Keratinocyte (primary cell): ENCODE measurements around the gene G3BP1. TPM values are rescaled to one million over a fixed set of nuclear protein-coding genes. Genes with fewer than 3 reads are reported as not detected.

Experiments used
- DNase-seq: peaks from one replicate; pipeline ENCODE4 v3.0.0-alpha.2; 2011; ENCODE audit warnings: low read depth, missing footprints, low spot score
- FAIRE-seq: peaks from 2 replicates; lab custom pipeline; 2011; peaks lifted over from hg19 to GRCh38; lab: Jason Lieb, UNC
- H2AFZ ChIP-seq: 2 replicates; pipeline ENCODE4 v1.6.0; 2012; ENCODE audit warnings: low read length, control low read depth, inconsistent platforms; ENCODE audit not compliant: control insufficient read depth
- H3K27ac ChIP-seq: 2 replicates; pipeline ENCODE4 v1.5.1; 2011; ENCODE audit warnings: low read length; ENCODE audit not compliant: control insufficient read depth, insufficient read depth
- H3K27me3 ChIP-seq: 3 replicates; pipeline ENCODE4 v1.6.0; 2011; ENCODE audit warnings: low read length; ENCODE audit not compliant: control insufficient read depth, insufficient read depth; ENCODE audit errors: extremely low read depth
- H3K36me3 ChIP-seq, 2 experiments: 2 replicates in 1 of 2; 3 replicates in 1 of 2; pipeline ENCODE4 v1.5.1; 2011; ENCODE audit warnings: low read length in 2 of 2, mild to moderate bottlenecking in 1 of 2; ENCODE audit not compliant: control insufficient read depth in 2 of 2, insufficient read depth in 2 of 2; ENCODE audit errors: extremely low read depth in 1 of 2
- H3K4me1 ChIP-seq: 3 replicates; pipeline ENCODE4 v1.5.1; 2011; ENCODE audit warnings: low read length; ENCODE audit not compliant: control insufficient read depth, insufficient read depth; ENCODE audit errors: extremely low read depth
- H3K4me2 ChIP-seq: 3 replicates; pipeline ENCODE4 v1.6.0; 2011; ENCODE audit warnings: low read depth, low read length; ENCODE audit not compliant: control insufficient read depth, insufficient read depth; ENCODE audit errors: extremely low read depth
- H3K4me3 ChIP-seq, 3 experiments: fragments of 200-600 bp in 1 of 3; sonication (generic) in 1 of 3; 2 replicates in 2 of 3; 3 replicates in 1 of 3; pipeline ENCODE4 v1.5.1; 2011 to 2016; ENCODE audit warnings: low read length in 3 of 3, mild to moderate bottlenecking in 3 of 3, control low read depth in 2 of 3, inconsistent platforms in 1 of 3, low read depth in 1 of 3, mixed read lengths in 1 of 3, mixed run types in 1 of 3, moderate library complexity in 1 of 3; ENCODE audit not compliant: control insufficient read depth in 2 of 3, insufficient read depth in 2 of 3; ENCODE audit errors: extremely low read depth in 1 of 3
- H3K79me2 ChIP-seq: 2 replicates; pipeline ENCODE4 v1.6.0; 2012; ENCODE audit warnings: low read length; ENCODE audit not compliant: control insufficient read depth, insufficient read depth
- H3K9ac ChIP-seq: 3 replicates; pipeline ENCODE4 v1.6.0; 2011; ENCODE audit warnings: low read length; ENCODE audit not compliant: control insufficient read depth, insufficient read depth; ENCODE audit errors: extremely low read depth
- H3K9me1 ChIP-seq: 3 replicates; pipeline ENCODE4 v1.6.0; 2011; ENCODE audit warnings: low read length; ENCODE audit not compliant: control insufficient read depth, insufficient read depth; ENCODE audit errors: extremely low read depth
- H3K9me3 ChIP-seq: 2 replicates; pipeline ENCODE4 v1.5.1; 2012; ENCODE audit warnings: low read depth, low read length; ENCODE audit not compliant: control insufficient read depth
- H4K20me1 ChIP-seq: 3 replicates; pipeline ENCODE4 v1.6.0; 2011; ENCODE audit warnings: low read length; ENCODE audit not compliant: control insufficient read depth, insufficient read depth; ENCODE audit errors: extremely low read depth
- EZH2 ChIP-seq: IDR thresholded peaks from one replicate; pipeline ENCODE4 v1.6.1; 2012; ENCODE audit warnings: inconsistent platforms, mild to moderate bottlenecking, low read length, moderate library complexity
- dilution Hi-C: fragments of 300-500 bp; cut with MboI; formaldehyde crosslinking; loops from one replicate; pipeline ENCODE4 v1.7.0; 2020; ENCODE audit warnings: low sequenced_read_pairs; ENCODE audit not compliant: extremely low pct_ligation_motif_present
- polyA plus RNA-seq, 5 experiments: library from polyadenylated mRNA; depleted of rRNA in 3 of 5; stranded (reverse) in 3 of 5; stranded (forward) in 1 of 5; unstranded in 1 of 5; fragments of >200 nt; gene quantifications; 1 replicate in 1 of 5; 2 replicates in 3 of 5; 3 replicates in 1 of 5; pipeline versions ENCODE4 v1.2.1 to v1.2.3, GENCODE V29; 2011 to 2012; ENCODE audit warnings: missing spikeins in 2 of 5, low read depth in 1 of 5, low replicate concordance in 1 of 5
- TF ChIP-seq, protein P1 (sequence below), 3 experiments: IDR thresholded peaks in 1 of 3; conservative IDR thresholded peaks in 1 of 3; optimal IDR thresholded peaks in 1 of 3; 2 replicates in 2 of 3; 3 replicates in 1 of 3; pipeline versions ENCODE3 to v1.5.1; 2011; ENCODE audit warnings: low read length in 3 of 3, mild to moderate bottlenecking in 3 of 3, moderate library complexity in 2 of 3, control low read depth in 1 of 3, inconsistent platforms in 1 of 3; ENCODE audit not compliant: insufficient read depth in 2 of 3; ENCODE audit errors: extremely low read depth in 1 of 3

The G3BP1 gene
- polyA plus RNA-seq, 1 donor (not counting 4 experiments of a cell fraction or from before 2014, with no cell fraction given), result 137 TPM

DNA sequence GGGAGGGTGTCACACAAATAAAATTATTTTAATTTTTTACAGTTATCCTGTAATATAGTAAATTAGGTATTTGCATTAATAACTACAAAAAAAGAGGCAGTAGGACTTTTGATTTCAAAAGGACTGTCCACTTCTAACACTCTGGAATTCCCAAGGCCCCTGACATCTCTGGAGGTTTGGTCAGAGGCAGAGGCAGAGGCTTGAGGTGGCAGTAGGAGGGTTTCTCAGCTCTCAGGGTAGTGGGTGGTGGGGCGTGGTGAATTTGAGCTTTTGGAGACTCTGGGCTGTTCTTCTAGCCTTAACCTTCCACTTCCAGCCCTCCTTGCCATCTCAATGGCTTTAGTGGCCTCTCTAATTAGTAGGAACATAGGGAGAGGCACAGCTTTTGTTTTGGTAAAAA, 36.1 kb upstream of the G3BP1 start:
- Histone ChIP-seq H3K4me3 (no peak overlapping the region), H3K27me3 (no peaks in the 10 kb centered on the region), H4K20me1 (no peaks in the 10 kb centered on the region), H3K4me1 (peaks cover 14% of the 10 kb centered on the region), H3K36me3 (no peaks in the 10 kb centered on the region), H3K27ac (no peak overlapping the region), H3K9me1 (no peaks in the 10 kb centered on the region), H3K9ac (no peak overlapping the region), H2AFZ (no peak overlapping the region), H3K9me3 (no peaks in the 10 kb centered on the region), H3K4me2 (no peak overlapping the region), H3K79me2 (no peaks in the 10 kb centered on the region)
- DNase-seq, result no peak
- no peak for FAIRE-seq
- dilution Hi-C loops, result no loop called here
- no peak for TF ChIP-seq EZH2
- TF ChIP-seq, protein P1, sequence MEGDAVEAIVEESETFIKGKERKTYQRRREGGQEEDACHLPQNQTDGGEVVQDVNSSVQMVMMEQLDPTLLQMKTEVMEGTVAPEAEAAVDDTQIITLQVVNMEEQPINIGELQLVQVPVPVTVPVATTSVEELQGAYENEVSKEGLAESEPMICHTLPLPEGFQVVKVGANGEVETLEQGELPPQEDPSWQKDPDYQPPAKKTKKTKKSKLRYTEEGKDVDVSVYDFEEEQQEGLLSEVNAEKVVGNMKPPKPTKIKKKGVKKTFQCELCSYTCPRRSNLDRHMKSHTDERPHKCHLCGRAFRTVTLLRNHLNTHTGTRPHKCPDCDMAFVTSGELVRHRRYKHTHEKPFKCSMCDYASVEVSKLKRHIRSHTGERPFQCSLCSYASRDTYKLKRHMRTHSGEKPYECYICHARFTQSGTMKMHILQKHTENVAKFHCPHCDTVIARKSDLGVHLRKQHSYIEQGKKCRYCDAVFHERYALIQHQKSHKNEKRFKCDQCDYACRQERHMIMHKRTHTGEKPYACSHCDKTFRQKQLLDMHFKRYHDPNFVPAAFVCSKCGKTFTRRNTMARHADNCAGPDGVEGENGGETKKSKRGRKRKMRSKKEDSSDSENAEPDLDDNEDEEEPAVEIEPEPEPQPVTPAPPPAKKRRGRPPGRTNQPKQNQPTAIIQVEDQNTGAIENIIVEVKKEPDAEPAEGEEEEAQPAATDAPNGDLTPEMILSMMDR (optimal IDR thresholded peaks at IDR 0.05 in 1 of 3, IDR thresholded peaks at IDR 0.05 in 1 of 3, conservative IDR thresholded peaks at IDR 0.05 in 1 of 3; ENCODE audit: extremely low read depth in 1 of 3, insufficient read depth in 2 of 3, low read length in 3 of 3), result no peak

DNA sequence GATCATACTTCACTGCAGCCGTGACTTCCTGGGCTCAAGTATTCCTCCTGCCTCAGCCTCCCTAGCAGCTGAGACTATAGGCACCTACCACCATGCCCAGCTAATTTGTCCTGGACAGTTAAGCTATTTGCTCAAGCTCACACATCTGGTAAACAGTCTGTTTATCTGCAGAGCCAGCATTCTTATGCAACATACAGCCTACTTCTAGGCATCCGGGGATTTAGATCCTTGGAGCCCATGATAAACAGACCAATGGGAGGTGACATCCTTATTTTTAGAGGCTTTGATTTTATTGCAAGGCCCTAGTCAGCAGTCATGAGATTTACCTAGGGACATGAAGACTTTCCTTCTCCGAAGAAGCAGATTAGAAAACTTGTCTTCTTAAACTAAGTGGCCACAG, 34.3 kb upstream of the G3BP1 start:
- H3K79me2 ChIP-seq, result no peaks in the 10 kb centered on the region
- no peak overlapping the region for H3K4me2 ChIP-seq
- FAIRE-seq (no peak), DNase-seq (no peak)
- no peak overlapping the region for H2AFZ ChIP-seq
- no peak overlapping the region for H3K4me3 ChIP-seq
- peaks cover 29% of the 10 kb centered on the region for H3K4me1 ChIP-seq
- H3K9ac ChIP-seq, result no peak overlapping the region
- dilution Hi-C loops, result no loop called here
- TF ChIP-seq, protein P1 (optimal IDR thresholded peaks at IDR 0.05 in 1 of 3, IDR thresholded peaks at IDR 0.05 in 1 of 3, conservative IDR thresholded peaks at IDR 0.05 in 1 of 3; ENCODE audit: extremely low read depth in 1 of 3, insufficient read depth in 2 of 3, low read length in 3 of 3), result no peak
- no peaks in the 10 kb centered on the region for H3K9me1 ChIP-seq
- H3K36me3 ChIP-seq, result peaks cover 0 to 5% of the 10 kb centered on the region in 2 experiments
- H3K27ac ChIP-seq, result no peak overlapping the region
- no peaks in the 10 kb centered on the region for H4K20me1 ChIP-seq
- H3K9me3 ChIP-seq, result no peaks in the 10 kb centered on the region
- no peaks in the 10 kb centered on the region for H3K27me3 ChIP-seq
